A673 (cell line): ENCODE data around the gene PRPF6. TPM values are rescaled to one million over a fixed set of nuclear protein-coding genes. Genes with fewer than 3 reads are reported as not detected.

Source experiments
- BruUV-seq: library from RNA; stranded (reverse); fragments of 400-500 nt; replicated peaks from 2 replicates; lab custom pipeline; 2021; lab: Mats Ljungman, UMichigan
- CTCF ChIA-PET: fragments of 300-600 bp; sonication (Branson Sonifier 250); formaldehyde crosslinking; loops from one replicate; lab custom pipeline; 2022; ENCODE audit warnings: antibody characterized with exemption; lab: Charles Lee
- POLR2A ChIA-PET: fragments of 300-600 bp; sonication (Branson Sonifier 250); formaldehyde crosslinking; loops from one replicate; lab custom pipeline; 2022; ENCODE audit warnings: antibody characterized with exemption; ENCODE audit not compliant: low non-redundant PET; lab: Charles Lee
- DNase-seq: peaks from one replicate; pipeline ENCODE4 v3.0.0-alpha.2; 2015; ENCODE audit warnings: low spot score
- H3K27ac ChIP-seq: fragments of 200-600 bp; sonication (generic); 2 replicates; pipeline ENCODE4 v1.5.1; 2016; ENCODE audit warnings: mixed run types, low read depth, mild to moderate bottlenecking, mixed read lengths, antibody characterized with exemption, low read length; ENCODE audit not compliant: poor library complexity, severe bottlenecking
- H3K27me3 ChIP-seq: fragments of 200-600 bp; sonication (generic); replicated peaks from 2 replicates; pipeline ENCODE4 v1.6.1; 2017; ENCODE audit warnings: mixed run types, low read depth, mild to moderate bottlenecking, mixed read lengths, antibody characterized with exemption, low read length; ENCODE audit not compliant: insufficient read depth, poor library complexity
- H3K36me3 ChIP-seq: fragments of 200-600 bp; sonication (generic); 2 replicates; pipeline ENCODE4 v1.6.1; 2016; ENCODE audit warnings: mixed run types, mild to moderate bottlenecking, mixed read lengths, antibody characterized with exemption, low read length; ENCODE audit not compliant: insufficient read depth, poor library complexity, severe bottlenecking
- H3K4me1 ChIP-seq: fragments of 200-600 bp; sonication (generic); 2 replicates; pipeline ENCODE4 v1.6.1; 2017; ENCODE audit warnings: mixed run types, mild to moderate bottlenecking, mixed read lengths, antibody characterized with exemption, low read length; ENCODE audit not compliant: insufficient read depth, poor library complexity, severe bottlenecking
- H3K4me3 ChIP-seq: fragments of 200-600 bp; sonication (generic); 2 replicates; pipeline ENCODE4 v1.5.1; 2016; ENCODE audit warnings: low read depth, mixed run types, mild to moderate bottlenecking, mixed read lengths, low read length; ENCODE audit not compliant: poor library complexity, severe bottlenecking
- H3K9me3 ChIP-seq: fragments of 200-600 bp; sonication (generic); 2 replicates; pipeline ENCODE4 v1.6.1; 2016; ENCODE audit warnings: mixed run types, low read depth, mild to moderate bottlenecking, mixed read lengths, antibody characterized with exemption, low read length; ENCODE audit not compliant: poor library complexity, severe bottlenecking
- CTCF ChIP-seq: fragments of 300-800, 200-600 bp; sonication (generic); conservative IDR thresholded peaks from 2 replicates; pipeline ENCODE4 v1.5.1; 2017; ENCODE audit warnings: low read depth, mild to moderate bottlenecking, antibody characterized with exemption, low read length, moderate library complexity, mixed read lengths
- EZH2 ChIP-seq: fragments of 200-600 bp; sonication (generic); IDR thresholded peaks from 2 replicates; pipeline ENCODE4 v1.6.1; 2017; ENCODE audit warnings: borderline replicate concordance, low read depth, mild to moderate bottlenecking, mixed read lengths, antibody characterized with exemption, low read length; ENCODE audit not compliant: poor library complexity, severe bottlenecking
- intact Hi-C: fragments of 100-400 bp; cut with micrococcal nuclease; formaldehyde crosslinking; loops from one replicate; pipeline ENCODE4 v1.10.0; 2022; ENCODE audit not compliant: unreplicated experiment
- total RNA-seq: library from RNA; stranded (reverse); gene quantifications from 2 replicates; pipeline ENCODE4 v1.2.3, GENCODE V29; 2021

PRPF6 gene
- total RNA-seq, 1 experiment from 2014 or later = 86.3 TPM

GRCh38 chr20:64053841-64054661, 73.1 kb downstream of the PRPF6 start:
- DNase-seq = no peak
- H3K4me1 ChIP-seq = peaks cover 13% of the 10 kb centered on the region

DNA sequence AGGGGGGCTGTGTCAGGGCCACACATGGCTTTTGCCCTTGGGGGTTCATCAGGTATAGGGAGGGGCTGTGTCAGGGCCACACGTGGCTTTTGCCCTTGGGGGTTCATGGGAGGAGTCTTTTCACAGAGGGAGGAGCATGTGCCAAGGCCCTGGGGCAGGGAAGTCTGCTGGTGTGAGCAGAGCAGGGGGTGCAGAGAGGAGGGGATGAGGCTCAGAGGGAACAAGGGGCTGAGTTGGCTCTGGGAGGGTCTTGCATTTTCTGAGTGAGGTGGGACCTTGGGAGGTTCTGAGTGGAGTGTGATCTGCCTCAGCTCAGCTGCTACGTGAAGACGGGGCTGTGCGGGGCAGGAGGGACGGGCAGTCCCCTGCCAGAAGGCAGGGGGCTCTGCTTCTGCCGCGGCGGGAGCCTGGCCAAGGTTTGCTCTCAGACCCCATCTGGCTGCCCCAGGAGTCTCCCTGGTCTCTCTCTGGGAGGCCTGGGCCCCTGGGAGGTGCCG, 74.5 kb downstream of the PRPF6 start:
- H3K4me1 ChIP-seq = peaks cover 5% of the 10 kb centered on the region
- no TSS peak for BruUV-seq
- DNase-seq = no peak
- no peak overlapping the region for H3K27ac ChIP-seq
- no peaks in the 10 kb centered on the region for H3K27me3 ChIP-seq
- intact Hi-C loops = no loop called here
- ChIA-PET CTCF (no interaction called here), POLR2A (no interaction called here)
- H3K4me3 ChIP-seq = no peak overlapping the region
- no peak for TF ChIP-seq CTCF
- TF ChIP-seq EZH2 = no peak
- no peaks in the 10 kb centered on the region for H3K9me3 ChIP-seq
- no peaks in the 10 kb centered on the region for H3K36me3 ChIP-seq

More at GRCh38 chr20:64053841-64054661, 73.1 kb downstream of the PRPF6 start:
- no TSS peak for BruUV-seq
- TF ChIP-seq EZH2 (no peak), CTCF (0 out of 2 replicates have a peak, but pooled peaks have one; percentile 21)
- CTCF ChIA-PET = no interaction called here
- H3K27ac ChIP-seq = no peak overlapping the region
- intact Hi-C loops = no loop called here
- no peak overlapping the region for H3K4me3 ChIP-seq
- no peaks in the 10 kb centered on the region for H3K36me3 ChIP-seq
- no peaks in the 10 kb centered on the region for H3K9me3 ChIP-seq
- POLR2A ChIA-PET = no interaction called here
- no peaks in the 10 kb centered on the region for H3K27me3 ChIP-seq

- intact Hi-C loops = no loop called here
- ChIA-PET POLR2A (no interaction called here), CTCF (no interaction called here)
- TF ChIP-seq CTCF (no peak), EZH2 (no peak)
- DNase-seq = no peak
- Histone ChIP-seq H3K27me3 (no peaks in the 10 kb centered on the region), H3K9me3 (no peaks in the 10 kb centered on the region), H3K27ac (no peak overlapping the region), H3K4me3 (no peak overlapping the region), H3K36me3 (no peaks in the 10 kb centered on the region), H3K4me1 (peaks cover 5% of the 10 kb centered on the region)
- no TSS peak for BruUV-seq
Observed at GRCh38 chr20:64055893-64056638, 75.1 kb downstream of the PRPF6 start.
